SK-N-MC (cell line): ENCODE measurements around the gene EXOSC10.
"Not testable (repeated sequence)": the region's sequence is repeated elsewhere in the genome, so short reads cannot be mapped to it uniquely, and the experiment has no call there.

Experiments
- EZH2 ChIP-seq: fragments of 200-600 bp; sonication (generic); IDR thresholded peaks from one replicate; pipeline ENCODE4 v1.6.1; 2017; ENCODE audit warnings: antibody characterized with exemption
- FOXP2 ChIP-seq: optimal IDR thresholded peaks from 2 replicates; pipeline ENCODE3; 2011; ENCODE audit warnings: mild to moderate bottlenecking, moderate library complexity; ENCODE audit not compliant: insufficient read depth; ENCODE audit errors: extremely low read length, control extremely low read depth
- POLR2AphosphoS5 ChIP-seq: IDR thresholded peaks from 2 replicates; pipeline ENCODE4 v1.6.1; 2012; ENCODE audit warnings: mild to moderate bottlenecking, low read depth, low read length, borderline replicate concordance

DNA sequence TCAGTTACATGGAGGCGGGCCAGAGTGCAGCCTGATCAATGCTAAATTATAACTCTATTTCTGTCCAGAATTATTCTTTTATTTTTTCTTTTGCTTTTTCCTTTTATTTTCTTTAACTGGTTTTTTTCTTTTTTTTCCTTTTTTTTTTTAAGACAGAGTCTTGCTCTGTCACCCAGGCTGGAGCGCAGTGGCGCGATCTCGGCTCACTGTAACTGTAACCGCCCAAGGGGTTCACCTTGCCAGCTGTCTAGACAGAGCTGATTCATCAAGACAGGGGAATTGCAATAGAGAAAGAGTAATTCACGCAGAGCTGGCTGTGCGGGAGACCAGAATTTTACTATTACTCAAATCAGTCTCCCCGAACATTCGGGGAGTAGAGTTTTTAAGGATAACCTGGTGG lies 48.5 kb downstream of the EXOSC10 start:
- TF ChIP-seq POLR2AphosphoS5, EZH2, FOXP2: not testable (repeated sequence)
